Measurements from ENCODE around the gene STYK1.

STYK1 gene

DNA sequence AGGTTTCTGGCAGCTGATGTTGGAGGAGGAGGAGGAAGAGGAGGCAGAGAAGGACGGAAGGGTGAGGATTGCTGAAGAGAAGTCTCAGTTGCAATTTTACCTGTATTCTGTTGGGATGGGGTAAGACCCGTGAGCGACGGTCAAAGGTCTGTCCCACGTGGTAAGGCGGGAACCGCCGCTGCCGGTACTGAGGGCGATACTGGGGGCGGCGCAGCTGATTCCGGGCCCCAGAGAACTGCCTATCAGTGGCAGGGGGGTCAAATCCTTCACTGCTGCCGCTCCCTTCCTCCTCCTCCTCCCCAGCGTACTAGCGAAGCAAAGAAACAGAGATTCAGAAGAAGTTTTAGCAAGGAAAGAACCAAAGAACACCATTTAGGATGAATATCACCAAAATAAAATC lies 36.0 kb upstream of the STYK1 start:
- Histone ChIP-seq H3K4me3 (ENCODE audit: low read depth, low read length) (no peak overlapping the region), H3K36me3 (no peaks in the 10 kb centered on the region), H3K27me3 (peaks cover 66% of the 10 kb centered on the region), H3K9me3 (no peaks in the 10 kb centered on the region; the same call in 1 of the 2 replicates), H3K4me1 (no peaks in the 10 kb centered on the region)
- DNase-seq: no peak
- TF ChIP-seq CTCF (IDR thresholded peaks at IDR 0.05; ENCODE audit: low read depth, low read length): no peak

DNA sequence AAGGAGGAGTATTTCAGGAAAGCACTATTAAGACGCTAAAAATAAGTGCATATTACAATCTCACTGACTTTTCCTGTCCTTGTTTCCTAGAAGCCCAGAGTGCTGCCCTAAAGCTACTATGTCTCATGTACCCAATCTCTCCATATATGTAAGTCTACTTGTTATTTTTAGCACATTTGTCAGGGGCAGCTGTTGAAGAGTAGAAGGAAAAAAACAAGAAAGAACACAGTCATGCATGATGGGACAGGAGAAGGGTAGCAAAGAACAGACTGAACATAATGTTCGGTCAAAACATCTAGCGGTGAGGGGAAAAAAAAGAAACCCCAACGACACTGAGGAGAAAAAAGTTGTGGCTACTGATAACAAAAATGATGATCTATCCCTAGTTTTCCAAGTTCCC lies 35.0 kb upstream of the STYK1 start:
- H3K36me3 ChIP-seq: no peaks in the 10 kb centered on the region
- TF ChIP-seq CTCF (IDR thresholded peaks at IDR 0.05; ENCODE audit: low read depth, low read length): no peak
- H3K27me3 ChIP-seq: peaks cover 68% of the 10 kb centered on the region
- DNase-seq: no peak
- no peaks in the 10 kb centered on the region; the same call in 1 of the 2 replicates for H3K9me3 ChIP-seq
- no peaks in the 10 kb centered on the region for H3K4me1 ChIP-seq
- H3K4me3 ChIP-seq (ENCODE audit: low read depth, low read length): no peak overlapping the region

DNA sequence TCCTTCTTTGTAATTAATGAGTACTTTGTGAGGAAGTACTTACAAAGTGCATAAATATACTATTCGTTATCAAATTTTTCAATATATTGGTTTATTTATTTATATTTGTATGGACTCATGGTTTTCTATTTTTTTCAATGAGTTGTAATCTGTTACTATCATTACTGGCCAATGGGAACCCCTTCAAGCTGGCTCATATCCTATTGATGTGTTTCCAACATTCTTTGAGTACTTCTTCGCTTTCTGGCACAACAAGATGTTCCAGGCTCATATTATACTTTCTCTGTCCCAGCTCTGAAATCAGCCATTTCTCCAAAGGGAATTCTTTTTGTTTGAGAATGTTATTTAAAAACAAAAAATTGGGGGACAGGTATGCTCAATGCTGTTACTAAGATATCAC lies 31.8 kb upstream of the STYK1 start:
- H3K27me3 ChIP-seq: peaks cover 68% of the 10 kb centered on the region
- no peak for DNase-seq
- no peaks in the 10 kb centered on the region for H3K36me3 ChIP-seq
- no peak overlapping the region for H3K4me3 ChIP-seq (ENCODE audit: low read depth, low read length)
- TF ChIP-seq CTCF (IDR thresholded peaks at IDR 0.05; ENCODE audit: low read depth, low read length): no peak
- no peaks in the 10 kb centered on the region for H3K4me1 ChIP-seq
- H3K9me3 ChIP-seq: no peaks in the 10 kb centered on the region

GRCh38 chr12:10701843-10702242 lies 28.0 kb upstream of the STYK1 start:
- Histone ChIP-seq H3K4me3 (ENCODE audit: low read depth, low read length) (no peak overlapping the region), H3K9me3 (no peaks in the 10 kb centered on the region), H3K36me3 (no peaks in the 10 kb centered on the region)

DNA sequence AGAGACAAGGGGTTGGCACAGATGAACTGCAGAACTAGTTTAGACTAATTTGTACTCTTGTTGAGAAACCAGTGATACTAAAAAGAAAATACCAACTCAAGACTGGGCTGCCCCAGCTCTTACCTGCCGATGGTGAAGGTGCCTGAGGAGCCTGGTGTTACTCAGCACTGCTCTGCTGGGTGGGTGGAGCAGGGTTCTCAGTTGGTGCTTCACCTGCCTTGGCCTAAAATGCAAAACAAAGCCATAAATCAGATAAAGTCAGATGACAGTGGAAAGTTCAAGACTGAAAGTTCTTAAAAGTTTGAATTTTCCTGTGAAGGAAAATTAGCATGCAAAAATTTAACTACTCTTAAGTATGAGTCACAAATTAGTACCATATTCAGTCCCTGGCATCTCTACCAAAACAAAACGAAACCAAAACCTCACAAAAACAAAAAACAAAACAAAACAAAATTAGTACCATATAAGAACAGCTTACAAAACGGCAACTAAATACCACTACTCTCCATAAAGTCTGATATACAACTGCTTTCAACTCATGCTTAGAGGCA lies 27.4 kb upstream of the STYK1 start:
- peaks cover 49% of the 10 kb centered on the region for H3K27me3 ChIP-seq
- H3K4me3 ChIP-seq (ENCODE audit: low read depth, low read length): no peak overlapping the region
- H3K36me3 ChIP-seq: no peaks in the 10 kb centered on the region
- no peak for DNase-seq
- H3K9me3 ChIP-seq: no peaks in the 10 kb centered on the region
- no peaks in the 10 kb centered on the region for H3K4me1 ChIP-seq
- TF ChIP-seq CTCF (IDR thresholded peaks at IDR 0.05; ENCODE audit: low read depth, low read length): no peak

More at GRCh38 chr12:10701843-10702242, 28.0 kb upstream of the STYK1 start:
- DNase-seq: no peak
- peaks cover 53% of the 10 kb centered on the region for H3K27me3 ChIP-seq
- no peaks in the 10 kb centered on the region for H3K4me1 ChIP-seq
- no peak for TF ChIP-seq CTCF (IDR thresholded peaks at IDR 0.05; ENCODE audit: low read depth, low read length)

GRCh38 chr12:10700581-10700980 lies 26.7 kb upstream of the STYK1 start:
- no peak for DNase-seq
- no peaks in the 10 kb centered on the region for H3K9me3 ChIP-seq
- TF ChIP-seq CTCF (IDR thresholded peaks at IDR 0.05; ENCODE audit: low read depth, low read length): no peak
- H3K27me3 ChIP-seq: peaks cover 46% of the 10 kb centered on the region
- no peaks in the 10 kb centered on the region for H3K36me3 ChIP-seq
- H3K4me1 ChIP-seq: no peaks in the 10 kb centered on the region
- no peak overlapping the region for H3K4me3 ChIP-seq (ENCODE audit: low read depth, low read length)
